ENCODE measurements around the gene DUOXA1. TPM values are rescaled to one million over a fixed set of nuclear protein-coding genes. Genes with fewer than 3 reads are reported as not detected.

Gene DUOXA1
- total and polyA plus RNA-seq, 2 of the 4 experiments (the other 2 are of a cell fraction), result 0.02 TPM; not detected in 1

DNA sequence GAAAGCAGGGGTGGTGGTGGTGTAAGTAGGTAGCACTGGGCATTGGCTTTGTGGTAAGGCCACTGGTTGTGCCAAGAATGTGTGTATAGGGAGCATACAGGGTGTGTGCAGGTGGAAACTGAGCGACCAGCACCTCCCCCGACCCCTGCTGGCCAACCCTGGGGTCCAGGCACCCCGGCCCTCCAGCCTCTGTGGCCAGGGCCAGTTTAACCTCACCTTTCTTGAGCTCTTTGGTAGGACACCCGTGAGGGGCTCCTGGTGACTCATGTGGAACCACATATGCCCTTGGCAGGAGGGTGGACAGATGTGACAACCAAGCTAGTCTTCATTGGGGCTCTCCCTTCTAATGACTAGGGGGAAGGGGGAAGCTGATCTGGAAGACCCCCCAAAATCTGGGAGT lies 38.6 kb upstream of the DUOXA1 start:
- BruUV-seq (replicated peaks), result no TSS peak
- dilution Hi-C loops (cut with HindIII; ENCODE audit: low sequenced_read_pairs, unreplicated experiment) (no loop called here), intact Hi-C loops (cut with micrococcal nuclease) (no loop called here), in situ Hi-C loops (cut with MboI; ENCODE audit: low sequenced_read_pairs) (no loop called here)
- H3K23ac ChIP-seq (ENCODE audit: low read depth, low read length), result no peak overlapping the region
- H3K4me1 ChIP-seq (ENCODE audit: control insufficient read depth, insufficient read depth, low read length), result peaks cover 4% of the 10 kb centered on the region
- H3K36me3 ChIP-seq (ENCODE audit: control insufficient read depth, insufficient read depth, low read length), result peaks cover 6% of the 10 kb centered on the region; the same call in 1 of the 2 replicates
- 0 out of 2 replicates have a peak overlapping the region, but pooled peaks have one; percentile 46 for H2AK5ac ChIP-seq (ENCODE audit: low read depth, low read length)
- H4K91ac ChIP-seq (ENCODE audit: insufficient read depth, low read depth, low read length), result no peak overlapping the region
- no peak overlapping the region for H2BK120ac ChIP-seq (ENCODE audit: low read depth, low read length)
- ATAC-seq (ENCODE audit: low read depth) (no peak), DNase-seq (no peak)
- no peak overlapping the region for H3K14ac ChIP-seq (replicated peaks; ENCODE audit: low read depth, low read length)
- H4K5ac ChIP-seq (ENCODE audit: low read depth, low read length), result no peak overlapping the region
- H3K4me3 ChIP-seq (ENCODE audit: insufficient read depth, low read depth, low read length), result no peak overlapping the region
- peaks cover 5 to 20% of the 10 kb centered on the region in 2 experiments for H3K79me1 ChIP-seq (ENCODE audit: low read depth in 1 of 2, low read length in 2 of 2)
- no peak overlapping the region for H4K8ac ChIP-seq (ENCODE audit: low read depth in 2 of 2, low read length in 2 of 2)
- H2BK5ac ChIP-seq (ENCODE audit: low read depth, low read length, poor library complexity, severe bottlenecking), result no peak overlapping the region
- H3K27me3 ChIP-seq (ENCODE audit: control insufficient read depth, insufficient read depth, low read length), result no peaks in the 10 kb centered on the region
- H3K18ac ChIP-seq (ENCODE audit: low read depth, low read length), result no peak overlapping the region
- peaks cover 6% of the 10 kb centered on the region for H3K9me1 ChIP-seq (ENCODE audit: insufficient read depth, low read length)
- no peak overlapping the region for H3K56ac ChIP-seq (ENCODE audit: extremely low read depth, insufficient read depth, low read length)
- peak overlapping the region; percentile 2 for H2AFZ ChIP-seq (replicated peaks; ENCODE audit: low read length, poor library complexity)
- no peak overlapping the region for H3K27ac ChIP-seq (ENCODE audit: insufficient read depth, low read length)
- no peak overlapping the region for H3K9ac ChIP-seq (ENCODE audit: low read depth, low read length)
- TF ChIP-seq MXI1 (IDR thresholded peaks at IDR 0.05; ENCODE audit: borderline replicate concordance, low read depth, low read length), result no peak
- no peak for TF ChIP-seq BHLHE40 (IDR thresholded peaks at IDR 0.05; ENCODE audit: low read depth, low read length)
- no peak for TF ChIP-seq CEBPB (IDR thresholded peaks at IDR 0.05; ENCODE audit: low read depth, low read length)
- TF ChIP-seq SMC3 (IDR thresholded peaks at IDR 0.05; ENCODE audit: low read depth, low read length), result no peak
- TF ChIP-seq, protein P1, sequence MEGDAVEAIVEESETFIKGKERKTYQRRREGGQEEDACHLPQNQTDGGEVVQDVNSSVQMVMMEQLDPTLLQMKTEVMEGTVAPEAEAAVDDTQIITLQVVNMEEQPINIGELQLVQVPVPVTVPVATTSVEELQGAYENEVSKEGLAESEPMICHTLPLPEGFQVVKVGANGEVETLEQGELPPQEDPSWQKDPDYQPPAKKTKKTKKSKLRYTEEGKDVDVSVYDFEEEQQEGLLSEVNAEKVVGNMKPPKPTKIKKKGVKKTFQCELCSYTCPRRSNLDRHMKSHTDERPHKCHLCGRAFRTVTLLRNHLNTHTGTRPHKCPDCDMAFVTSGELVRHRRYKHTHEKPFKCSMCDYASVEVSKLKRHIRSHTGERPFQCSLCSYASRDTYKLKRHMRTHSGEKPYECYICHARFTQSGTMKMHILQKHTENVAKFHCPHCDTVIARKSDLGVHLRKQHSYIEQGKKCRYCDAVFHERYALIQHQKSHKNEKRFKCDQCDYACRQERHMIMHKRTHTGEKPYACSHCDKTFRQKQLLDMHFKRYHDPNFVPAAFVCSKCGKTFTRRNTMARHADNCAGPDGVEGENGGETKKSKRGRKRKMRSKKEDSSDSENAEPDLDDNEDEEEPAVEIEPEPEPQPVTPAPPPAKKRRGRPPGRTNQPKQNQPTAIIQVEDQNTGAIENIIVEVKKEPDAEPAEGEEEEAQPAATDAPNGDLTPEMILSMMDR (conservative IDR thresholded peaks at IDR 0.05; ENCODE audit: low read depth, low read length), result no peak
- no peak for TF ChIP-seq RAD21 (IDR thresholded peaks at IDR 0.05; ENCODE audit: low read length)
- TF ChIP-seq MAZ (IDR thresholded peaks at IDR 0.05; ENCODE audit: borderline replicate concordance, low read depth, low read length), result no peak
- TF ChIP-seq NFE2L2 (IDR thresholded peaks at IDR 0.05; ENCODE audit: low read depth, low read length), result no peak
- no peak for TF ChIP-seq FOS (IDR thresholded peaks at IDR 0.05; ENCODE audit: low read depth, low read length)
- no peak for TF ChIP-seq RFX5 (IDR thresholded peaks at IDR 0.05; ENCODE audit: low read depth, low read length)
- TF ChIP-seq MAFK (IDR thresholded peaks at IDR 0.05; ENCODE audit: low read depth, low read length), result no peak
- no peak for TF ChIP-seq POLR2A (IDR thresholded peaks at IDR 0.05; ENCODE audit: low read depth, low read length)
- TF ChIP-seq, protein P2, sequence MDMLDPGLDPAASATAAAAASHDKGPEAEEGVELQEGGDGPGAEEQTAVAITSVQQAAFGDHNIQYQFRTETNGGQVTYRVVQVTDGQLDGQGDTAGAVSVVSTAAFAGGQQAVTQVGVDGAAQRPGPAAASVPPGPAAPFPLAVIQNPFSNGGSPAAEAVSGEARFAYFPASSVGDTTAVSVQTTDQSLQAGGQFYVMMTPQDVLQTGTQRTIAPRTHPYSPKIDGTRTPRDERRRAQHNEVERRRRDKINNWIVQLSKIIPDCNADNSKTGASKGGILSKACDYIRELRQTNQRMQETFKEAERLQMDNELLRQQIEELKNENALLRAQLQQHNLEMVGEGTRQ (IDR thresholded peaks at IDR 0.05; ENCODE audit: low read depth, low read length), result no peak
- no peak for TF ChIP-seq CHD1 (IDR thresholded peaks at IDR 0.05; ENCODE audit: low read depth, low read length)
- TF ChIP-seq, protein P3, sequence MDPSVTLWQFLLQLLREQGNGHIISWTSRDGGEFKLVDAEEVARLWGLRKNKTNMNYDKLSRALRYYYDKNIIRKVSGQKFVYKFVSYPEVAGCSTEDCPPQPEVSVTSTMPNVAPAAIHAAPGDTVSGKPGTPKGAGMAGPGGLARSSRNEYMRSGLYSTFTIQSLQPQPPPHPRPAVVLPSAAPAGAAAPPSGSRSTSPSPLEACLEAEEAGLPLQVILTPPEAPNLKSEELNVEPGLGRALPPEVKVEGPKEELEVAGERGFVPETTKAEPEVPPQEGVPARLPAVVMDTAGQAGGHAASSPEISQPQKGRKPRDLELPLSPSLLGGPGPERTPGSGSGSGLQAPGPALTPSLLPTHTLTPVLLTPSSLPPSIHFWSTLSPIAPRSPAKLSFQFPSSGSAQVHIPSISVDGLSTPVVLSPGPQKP (IDR thresholded peaks at IDR 0.05; ENCODE audit: borderline replicate concordance, low read depth, low read length), result no peak
- TF ChIP-seq RCOR1 (IDR thresholded peaks at IDR 0.05; ENCODE audit: insufficient replicate concordance, low read length), result no peak
- POLR2A ChIA-PET (ENCODE audit: unreplicated experiment), result no interaction called here
- no peaks in the 10 kb centered on the region for H3K9me3 ChIP-seq (ENCODE audit: control insufficient read depth, insufficient read depth, low read length)
- H4K20me1 ChIP-seq (ENCODE audit: insufficient read depth, low read length), result no peaks in the 10 kb centered on the region; the same call in 1 of the 2 replicates
- no peak overlapping the region for H3K4ac ChIP-seq (ENCODE audit: low read depth, low read length)
- CTCF ChIA-PET, result no interaction called here
- H3K4me2 ChIP-seq (ENCODE audit: low read depth, low read length), result no peak overlapping the region
- WGBS, 2 experiments (ENCODE audit: extremely low coverage in 2 of 2, insufficient read length in 1 of 2), result 100% methylated on average over 3 of the region's 4 CpGs; no CpG with 5 or more reads in 1 of the 2 experiments
- H2AK9ac ChIP-seq (replicated peaks; ENCODE audit: low read depth, low read length, poor library complexity), result peak overlapping the region; percentile 98
- no peak overlapping the region for H2BK15ac ChIP-seq (ENCODE audit: low read depth, low read length)
- H2BK20ac ChIP-seq (ENCODE audit: low read depth, low read length), result no peak overlapping the region

All from IMR-90 (cell line).